ENCODE data around the gene CPNE1. TPM values are rescaled to one million over a fixed set of nuclear protein-coding genes. Genes with fewer than 3 reads are reported as not detected.

CPNE1 gene
- total RNA-seq, 1 donor from 2014 or later: 293 TPM

GRCh38 chr20:35673884-35674283 is 9.2 kb upstream of the CPNE1 start:
- no peaks in the 10 kb centered on the region for H3K9me3 Mint-ChIP-seq (ENCODE audit: low read depth)
- H3K27ac Mint-ChIP-seq: no peak overlapping the region
- DNase-seq (ENCODE audit: low spot score, unreplicated experiment): no peak
- H3K36me3 Mint-ChIP-seq (ENCODE audit: insufficient read depth): peaks cover 2% of the 10 kb centered on the region
- TF ChIP-seq, protein P1, sequence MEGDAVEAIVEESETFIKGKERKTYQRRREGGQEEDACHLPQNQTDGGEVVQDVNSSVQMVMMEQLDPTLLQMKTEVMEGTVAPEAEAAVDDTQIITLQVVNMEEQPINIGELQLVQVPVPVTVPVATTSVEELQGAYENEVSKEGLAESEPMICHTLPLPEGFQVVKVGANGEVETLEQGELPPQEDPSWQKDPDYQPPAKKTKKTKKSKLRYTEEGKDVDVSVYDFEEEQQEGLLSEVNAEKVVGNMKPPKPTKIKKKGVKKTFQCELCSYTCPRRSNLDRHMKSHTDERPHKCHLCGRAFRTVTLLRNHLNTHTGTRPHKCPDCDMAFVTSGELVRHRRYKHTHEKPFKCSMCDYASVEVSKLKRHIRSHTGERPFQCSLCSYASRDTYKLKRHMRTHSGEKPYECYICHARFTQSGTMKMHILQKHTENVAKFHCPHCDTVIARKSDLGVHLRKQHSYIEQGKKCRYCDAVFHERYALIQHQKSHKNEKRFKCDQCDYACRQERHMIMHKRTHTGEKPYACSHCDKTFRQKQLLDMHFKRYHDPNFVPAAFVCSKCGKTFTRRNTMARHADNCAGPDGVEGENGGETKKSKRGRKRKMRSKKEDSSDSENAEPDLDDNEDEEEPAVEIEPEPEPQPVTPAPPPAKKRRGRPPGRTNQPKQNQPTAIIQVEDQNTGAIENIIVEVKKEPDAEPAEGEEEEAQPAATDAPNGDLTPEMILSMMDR (IDR thresholded peaks at IDR 0.05; ENCODE audit: unreplicated experiment): no peak
- no peaks in the 10 kb centered on the region for H3K27me3 Mint-ChIP-seq
- no peaks in the 10 kb centered on the region for H3K4me1 Mint-ChIP-seq (ENCODE audit: low read depth)
- H3K4me3 Mint-ChIP-seq (ENCODE audit: low read depth): no peak overlapping the region

DNA sequence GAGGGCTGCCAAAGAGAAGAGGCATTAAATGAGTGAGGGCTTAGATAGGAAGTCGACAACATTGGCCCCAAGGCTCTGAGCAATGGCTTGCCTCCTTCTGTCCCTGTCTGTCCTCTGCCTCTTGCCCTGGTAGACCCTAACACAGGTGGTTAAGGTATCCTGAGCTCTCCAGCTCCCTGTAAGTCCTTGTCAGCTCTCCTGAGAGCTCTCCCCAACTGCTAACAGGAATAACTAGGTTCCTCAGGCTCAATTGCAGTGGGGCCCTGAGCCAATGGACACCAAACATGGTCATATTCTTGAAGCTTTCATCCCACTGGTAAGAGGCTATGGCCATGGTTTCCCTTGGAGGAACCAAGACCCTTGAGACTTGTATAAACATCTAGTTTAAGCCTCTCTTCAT is 5.0 kb upstream of the CPNE1 start:
- TF ChIP-seq, protein P1 (IDR thresholded peaks at IDR 0.05; ENCODE audit: unreplicated experiment): no peak
- H3K27me3 Mint-ChIP-seq: no peaks in the 10 kb centered on the region
- DNase-seq (ENCODE audit: low spot score, unreplicated experiment): no peak
- no peak overlapping the region for H3K4me3 Mint-ChIP-seq (ENCODE audit: low read depth)
- H3K9me3 Mint-ChIP-seq (ENCODE audit: low read depth): no peaks in the 10 kb centered on the region
- no peaks in the 10 kb centered on the region for H3K4me1 Mint-ChIP-seq (ENCODE audit: low read depth)
- peaks cover 2% of the 10 kb centered on the region for H3K36me3 Mint-ChIP-seq (ENCODE audit: insufficient read depth)
- H3K27ac Mint-ChIP-seq: no peak overlapping the region

GRCh38 chr20:35669221-35669620 is 4.5 kb upstream of the CPNE1 start:
- TF ChIP-seq, protein P1 (IDR thresholded peaks at IDR 0.05; ENCODE audit: unreplicated experiment): no peak
- H3K4me3 Mint-ChIP-seq (ENCODE audit: low read depth): no peak overlapping the region
- no peaks in the 10 kb centered on the region for H3K4me1 Mint-ChIP-seq (ENCODE audit: low read depth)
- no peak overlapping the region for H3K27ac Mint-ChIP-seq
- DNase-seq (ENCODE audit: low spot score, unreplicated experiment): no peak
- no peaks in the 10 kb centered on the region for H3K27me3 Mint-ChIP-seq
- no peaks in the 10 kb centered on the region for H3K9me3 Mint-ChIP-seq (ENCODE audit: low read depth)
- peaks cover 2% of the 10 kb centered on the region for H3K36me3 Mint-ChIP-seq (ENCODE audit: insufficient read depth)

GRCh38 chr20:35665949-35666288 is 1.2 kb upstream of the CPNE1 start:
- no peaks in the 10 kb centered on the region for H3K36me3 Mint-ChIP-seq (ENCODE audit: insufficient read depth)
- no peaks in the 10 kb centered on the region for H3K9me3 Mint-ChIP-seq (ENCODE audit: low read depth)
- TF ChIP-seq, protein P1 (IDR thresholded peaks at IDR 0.05; ENCODE audit: unreplicated experiment): no peak
- H3K27me3 Mint-ChIP-seq: no peaks in the 10 kb centered on the region
- peaks cover 27% of the 10 kb centered on the region for H3K4me1 Mint-ChIP-seq (ENCODE audit: low read depth)
- peak overlapping the region; percentile 56 for H3K27ac Mint-ChIP-seq
- H3K4me3 Mint-ChIP-seq (ENCODE audit: low read depth): no peak overlapping the region
- DNase-seq (ENCODE audit: low spot score, unreplicated experiment): no peak

GRCh38 chr20:35663516-35664465 is 909 bp downstream of the CPNE1 start:
- H3K36me3 Mint-ChIP-seq (ENCODE audit: insufficient read depth): peaks cover under 1% of the 10 kb centered on the region
- DNase-seq (ENCODE audit: low spot score, unreplicated experiment): peak; percentile 10
- H3K27ac Mint-ChIP-seq: peak overlapping the region; percentile 99
- no peaks in the 10 kb centered on the region for H3K27me3 Mint-ChIP-seq
- TF ChIP-seq, protein P1 (IDR thresholded peaks at IDR 0.05; ENCODE audit: unreplicated experiment): no peak
- H3K9me3 Mint-ChIP-seq (ENCODE audit: low read depth): no peaks in the 10 kb centered on the region
- H3K4me1 Mint-ChIP-seq (ENCODE audit: low read depth): peaks cover 43% of the 10 kb centered on the region
- peak overlapping the region; percentile 96 for H3K4me3 Mint-ChIP-seq (ENCODE audit: low read depth)
